HepG2 (cell line): Measurements from ENCODE around the gene TIMM23. TPM values are rescaled to one million over a fixed set of nuclear protein-coding genes. Genes with fewer than 3 reads are reported as not detected.

Experiments
- ATAC-seq: fragments of 200-7000 bp; cut with Tn5 transposase; 3 replicates; pipeline ENCODE4 v1.9.1; 2020; ENCODE audit warnings: mild to moderate bottlenecking, moderate library complexity
- BruUV-seq: library from RNA; stranded (reverse); fragments of 400-500 nt; replicated peaks from 2 replicates; lab custom pipeline; 2021; lab: Mats Ljungman, UMichigan
- CTCF ChIA-PET: fragments of 300-600 bp; formaldehyde crosslinking; extraction: SDS; loops from one replicate; lab custom pipeline; 2021; ENCODE audit warnings: low total read pairs, inconsistent platforms, low intra/inter-chr PET ratio; lab: Yijun Ruan, JAX
- POLR2A ChIA-PET: fragments of 350-600 bp; sonication (Branson Sonifier 250); formaldehyde crosslinking; loops from one replicate; lab custom pipeline; 2020; ENCODE audit warnings: antibody characterized with exemption, inconsistent platforms; lab: Yijun Ruan, JAX
- DNase-seq: peaks from one replicate; pipeline ENCODE4 v3.0.0-alpha.2; 2015; ENCODE audit warnings: low spot score
- FAIRE-seq: peaks from 3 replicates; lab custom pipeline; 2011; peaks lifted over from hg19 to GRCh38; lab: Jason Lieb, UNC
- H2AFZ ChIP-seq: one replicate; pipeline ENCODE4 v1.6.1; 2011; ENCODE audit warnings: low read length, inconsistent platforms
- H3K27ac ChIP-seq: fragments of 300-600 bp; 3 replicates; pipeline ENCODE4 v1.8.0; 2011; ENCODE audit warnings: mixed run types, mild to moderate bottlenecking, mixed read lengths, low read length, inconsistent platforms; ENCODE audit not compliant: insufficient read depth; ENCODE audit errors: extremely low read length
- H3K27me3 ChIP-seq, 2 experiments: fragments of 200-600 bp in 1 of 2; 2 replicates in 1 of 2; 3 replicates in 1 of 2; pipeline versions ENCODE4 v1.6.0 to v1.8.0; 2011; ENCODE audit warnings: low read length in 2 of 2, mild to moderate bottlenecking in 2 of 2, moderate library complexity in 2 of 2, inconsistent platforms in 1 of 2; ENCODE audit not compliant: insufficient read depth in 2 of 2, control insufficient read depth in 1 of 2
- H3K36me3 ChIP-seq, 2 experiments: fragments of 200-600 bp in 1 of 2; replicated peaks in 1 of 2; 2 replicates in 1 of 2; 3 replicates in 1 of 2; pipeline versions ENCODE4 v1.5.1 to v1.8.0; 2011; ENCODE audit warnings: low read length in 2 of 2, inconsistent platforms in 1 of 2; ENCODE audit not compliant: insufficient read depth in 2 of 2, control insufficient read depth in 1 of 2
- H3K4me1 ChIP-seq: 2 replicates; pipeline ENCODE4 v1.5.1; 2012; ENCODE audit warnings: low read length, inconsistent platforms; ENCODE audit not compliant: insufficient read depth
- H3K4me2 ChIP-seq: 2 replicates; pipeline ENCODE4 v1.6.0; 2011; ENCODE audit warnings: low read depth, low read length, inconsistent platforms
- H3K4me3 ChIP-seq, 3 experiments: fragments of 200-600 bp in 1 of 3; sonication (generic), shearing (Covaris generic) in 1 of 3; replicated peaks in 1 of 3; 2 replicates each; pipeline ENCODE4 v1.5.1; 2011 to 2016; ENCODE audit warnings: low read length in 3 of 3, inconsistent platforms in 2 of 3, low read depth in 2 of 3, mild to moderate bottlenecking in 2 of 3, control low read depth in 1 of 3, mixed read lengths in 1 of 3; ENCODE audit not compliant: insufficient read depth in 1 of 3
- H3K79me2 ChIP-seq: one replicate; pipeline ENCODE4 v1.6.1; 2011; ENCODE audit warnings: low read length, inconsistent platforms; ENCODE audit not compliant: insufficient read depth
- H3K9ac ChIP-seq: 2 replicates; pipeline ENCODE4 v1.6.0; 2011; ENCODE audit warnings: mild to moderate bottlenecking, low read depth, low read length, inconsistent platforms; ENCODE audit not compliant: insufficient read depth
- H3K9me3 ChIP-seq: 2 replicates; pipeline ENCODE4 v1.5.1; 2012; ENCODE audit warnings: mild to moderate bottlenecking, low read length
- H4K20me1 ChIP-seq: 2 replicates; pipeline ENCODE4 v1.6.0; 2011; ENCODE audit warnings: inconsistent platforms, mild to moderate bottlenecking, low read length, moderate library complexity; ENCODE audit not compliant: insufficient read depth
- ATF3 ChIP-seq: sonication (generic); formaldehyde crosslinking; IDR thresholded peaks from 2 replicates; pipeline ENCODE4 v1.4.0; 2020; ENCODE audit warnings: missing genetic modification reagents
- ETV6 ChIP-seq: sonication (generic); formaldehyde crosslinking; conservative IDR thresholded peaks from 2 replicates; pipeline ENCODE4 v1.4.0; 2020; ENCODE audit warnings: missing genetic modification reagents
- FOXP1 ChIP-seq, 2 experiments: fragments of 450-650 bp in 1 of 2; IDR thresholded peaks; 2 replicates each; pipeline ENCODE4 v1.6.1; 2017 to 2018; ENCODE audit warnings: antibody characterized with exemption in 1 of 2
- MAFF ChIP-seq: IDR thresholded peaks from 2 replicates; pipeline ENCODE4 v1.6.1; 2011; ENCODE audit warnings: low read depth, low read length, improper control_type of control experiment
- MEF2D ChIP-seq: sonication (generic); formaldehyde crosslinking; IDR thresholded peaks from 2 replicates; pipeline ENCODE4 v1.5.1; 2020; ENCODE audit warnings: mild to moderate bottlenecking, missing genetic modification reagents
- MYPOP ChIP-seq: sonication (generic); formaldehyde crosslinking; IDR thresholded peaks from 2 replicates; pipeline ENCODE4 v1.8.1; 2023; ENCODE audit warnings: mild to moderate bottlenecking, moderate library complexity, missing genetic modification reagents
- PBX2 ChIP-seq: IDR thresholded peaks from 2 replicates; pipeline ENCODE4 v1.6.1; 2016; ENCODE audit warnings: control low read depth
- PHF21A ChIP-seq: sonication (generic); formaldehyde crosslinking; IDR thresholded peaks from 2 replicates; pipeline ENCODE4 v1.5.0; 2020; ENCODE audit warnings: mild to moderate bottlenecking, missing genetic modification reagents
- SPEN ChIP-seq: sonication (generic); formaldehyde crosslinking; IDR thresholded peaks from 2 replicates; pipeline ENCODE4 v1.5.1; 2020; ENCODE audit warnings: low read depth, mild to moderate bottlenecking, missing genetic modification reagents
- TARDBP ChIP-seq: sonication (generic); formaldehyde crosslinking; IDR thresholded peaks from 2 replicates; pipeline ENCODE4 v1.8.0; 2022; ENCODE audit warnings: mild to moderate bottlenecking, missing genetic modification reagents
- THAP11 ChIP-seq: IDR thresholded peaks from 2 replicates; pipeline ENCODE4 v1.6.1; 2016; ENCODE audit warnings: missing biosample characterization, missing genetic modification reagents
- ZBTB38 ChIP-seq: sonication (generic); formaldehyde crosslinking; IDR thresholded peaks from 2 replicates; pipeline ENCODE4 v1.5.1; 2020; ENCODE audit warnings: mild to moderate bottlenecking, missing genetic modification reagents
- ZFX ChIP-seq: sonication (generic); formaldehyde crosslinking; IDR thresholded peaks from 2 replicates; pipeline ENCODE4 v1.4.0; 2020; ENCODE audit warnings: mild to moderate bottlenecking, low read depth, missing genetic modification reagents, moderate library complexity
- ZFY ChIP-seq: sonication (generic); formaldehyde crosslinking; IDR thresholded peaks from 2 replicates; pipeline ENCODE4 v1.4.0; 2020; ENCODE audit warnings: missing genetic modification reagents
- ZHX1 ChIP-seq: sonication (generic); formaldehyde crosslinking; IDR thresholded peaks from 2 replicates; pipeline ENCODE4 v1.8.1; 2022; ENCODE audit warnings: low read depth, mild to moderate bottlenecking, missing genetic modification reagents
- ZNF101 ChIP-seq: sonication (generic); formaldehyde crosslinking; IDR thresholded peaks from 2 replicates; pipeline ENCODE4 v1.4.0; 2020; ENCODE audit warnings: mild to moderate bottlenecking, low read depth, missing genetic modification reagents, borderline replicate concordance
- ZNF580 ChIP-seq: IDR thresholded peaks from 2 replicates; pipeline ENCODE4 v1.6.1; 2016; ENCODE audit warnings: low read depth, borderline replicate concordance
- ZNF670 ChIP-seq: sonication (generic); formaldehyde crosslinking; IDR thresholded peaks from 2 replicates; pipeline ENCODE4 v1.8.0; 2022; ENCODE audit warnings: mild to moderate bottlenecking, missing genetic modification reagents, borderline replicate concordance
- ZNF792 ChIP-seq: IDR thresholded peaks from 2 replicates; pipeline ENCODE4 v1.6.1; 2016
- ZNF816 ChIP-seq: sonication (generic); formaldehyde crosslinking; IDR thresholded peaks from 2 replicates; pipeline ENCODE4 v1.8.0; 2022; ENCODE audit warnings: missing genetic modification reagents, mild to moderate bottlenecking, borderline replicate concordance
- in situ Hi-C: cut with HindIII; loops from 2 replicates; pipeline ENCODE4 v1.10.0; 2017; ENCODE audit warnings: low pct_unique_long_range_greater_than_20kb; ENCODE audit not compliant: extremely low pct_ligation_motif_present
- intact Hi-C: fragments of 100-400 bp; cut with micrococcal nuclease; formaldehyde crosslinking; loops from one replicate; pipeline ENCODE4 v1.10.0; 2022; ENCODE audit not compliant: unreplicated experiment
- polyA plus RNA-seq, 8 experiments: library from polyadenylated mRNA; depleted of rRNA in 3 of 8; stranded (reverse) in 7 of 8; unstranded in 1 of 8; fragments of >200 nt; fragmentation: Illumina TruSeq in 4 of 8; extraction: Trizol in 4 of 8; gene quantifications; 2 replicates each; pipeline versions ENCODE4 v1.2.1 to v1.2.3, GENCODE V29; 2011 to 2016; ENCODE audit warnings: low read depth in 4 of 8, missing spikeins in 1 of 8, mixed read lengths in 1 of 8; ENCODE audit not compliant: insufficient read depth in 1 of 8
- total RNA-seq, 5 experiments: library from RNA; depleted of rRNA; stranded (reverse); fragments of >200 nt; fragmentation: Illumina TruSeq; extraction: Trizol; gene quantifications; 2 replicates each; pipeline ENCODE4 v1.2.3, GENCODE V29; 2016; ENCODE audit warnings: low read depth in 1 of 5

TIMM23 gene
- total and polyA plus RNA-seq, 2 of the 13 experiments (the other 11 are each of a cell fraction or from before 2014, with no cell fraction given): 80.2 to 98.6 TPM

GRCh38 chr10:46033602-46034011 is 61.3 kb downstream of the TIMM23 start:
- H3K4me2 ChIP-seq: peak overlapping the region; percentile 93
- no TSS peak for BruUV-seq
- 0 out of 2 replicates have a peak, but pooled peaks have one; percentile 54 for TF ChIP-seq ZBTB38 (CRISPR knock-in tag)
- TF ChIP-seq ZNF580 (CRISPR knock-in tag): no peak
- no peak for TF ChIP-seq ZNF101
- TF ChIP-seq MYPOP (CRISPR knock-in tag): no peak
- TF ChIP-seq FOXP1 (IDR thresholded peaks at IDR 0.05): no peak
- peak; percentile 34; the same call in 1 of the 2 replicates for TF ChIP-seq FOXP1 (CRISPR knock-in tag; IDR thresholded peaks at IDR 0.05)
- TF ChIP-seq TARDBP: peak; percentile 71; the same call in 1 of the 2 replicates
- TF ChIP-seq MAFF: no peak
- no peak for TF ChIP-seq ZHX1 (CRISPR knock-in tag)
- TF ChIP-seq ETV6 (CRISPR knock-in tag): no peak
- TF ChIP-seq SPEN (CRISPR knock-in tag): peak; percentile 66
- peak; percentile 76 for TF ChIP-seq ZFX (CRISPR knock-in tag)
- no peak for TF ChIP-seq PBX2 (CRISPR knock-in tag)
- TF ChIP-seq PHF21A (CRISPR knock-in tag): peak; percentile 70
- TF ChIP-seq ZNF792 (CRISPR knock-in tag): 0 out of 2 replicates have a peak, but pooled peaks have one; percentile 31
- peak; percentile 69 for TF ChIP-seq ZFY
- TF ChIP-seq ZNF816: 0 out of 2 replicates have a peak, but pooled peaks have one; percentile 49
- TF ChIP-seq MEF2D (CRISPR knock-in tag): 0 out of 2 replicates have a peak, but pooled peaks have one; percentile 25
- TF ChIP-seq ATF3 (CRISPR knock-in tag): no peak
- 0 out of 2 replicates have a peak, but pooled peaks have one; percentile 38 for TF ChIP-seq ZNF670 (CRISPR knock-in tag)
- TF ChIP-seq THAP11 (CRISPR knock-in tag): peak; percentile 43

More at GRCh38 chr10:46033602-46034011, 61.3 kb downstream of the TIMM23 start:
- Histone ChIP-seq H3K27me3 (no peaks in the 10 kb centered on the region; a peak in 1 of 5 replicates), H3K9ac (peak overlapping the region; percentile 42; the same call in 1 of the 2 replicates), H3K79me2 (peaks cover 31% of the 10 kb centered on the region), H3K4me1 (peaks cover 72% of the 10 kb centered on the region), H3K4me3 (peak overlapping the region; percentile 17 to 92 (median 18); a peak in 5 of 6 replicates), H4K20me1 (no peaks in the 10 kb centered on the region), H3K9me3 (no peaks in the 10 kb centered on the region), H2AFZ (no peak overlapping the region), H3K36me3 (no peaks in the 10 kb centered on the region), H3K27ac (peak overlapping the region; percentile 86)
- ChIA-PET CTCF (no interaction called here), POLR2A (interaction anchor here (1.2 to 3.8 kb wide), 2 partner anchors 10 to 19 kb away, joined by 12 to 53 read pairs; no protein-coding TSS in a partner anchor)
- peak; percentile 22 for ATAC-seq
- no peak for FAIRE-seq
- intact Hi-C loops: loop anchor here (5.0 kb wide), 1 partner anchor 59 kb away; no protein-coding TSS in a partner anchor
- in situ Hi-C loops: loop anchor here (5.0 kb wide), 1 partner anchor 59 kb away; no protein-coding TSS in a partner anchor
- DNase-seq: peak; percentile 86
